IPS DF 6.9 (cell line): ENCODE results near the gene CARS1.

Experiments used
- DNase-seq: peaks from one replicate; pipeline ENCODE4 v3.0.0-alpha.2; 2013; ENCODE audit warnings: low read depth, low spot score
- H3K27ac ChIP-seq: one replicate; pipeline ENCODE4 v1.5.1; 2013; ENCODE audit warnings: low read length, control low read depth
- H3K27me3 ChIP-seq: 2 replicates; pipeline ENCODE4 v1.6.1; 2013; ENCODE audit warnings: mild to moderate bottlenecking, low read length; ENCODE audit not compliant: control insufficient read depth, insufficient read depth
- H3K36me3 ChIP-seq: 2 replicates; pipeline ENCODE4 v1.6.1; 2013; ENCODE audit warnings: low read length; ENCODE audit not compliant: control insufficient read depth, insufficient read depth
- H3K4me1 ChIP-seq: 2 replicates; pipeline ENCODE4 v1.6.1; 2013; ENCODE audit warnings: low read length; ENCODE audit not compliant: control insufficient read depth, insufficient read depth
- H3K4me3 ChIP-seq: 2 replicates; pipeline ENCODE4 v1.5.1; 2013; ENCODE audit warnings: mild to moderate bottlenecking, low read length
- H3K9me3 ChIP-seq: 2 replicates; pipeline ENCODE4 v1.6.1; 2013; ENCODE audit warnings: low read length, inconsistent platforms; ENCODE audit not compliant: control insufficient read depth, insufficient read depth
- WGBS: extraction: QIAGEN DNeasy Blood & Tissue Kit; methylation state at CpG from one replicate; pipeline ENCODE4 v1.1.7; 2013; ENCODE audit warnings: mixed read lengths, missing lambda C conversion rate; ENCODE audit not compliant: insufficient read length, insufficient coverage; 5-methylcytosine and 5-hydroxymethylcytosine counted together

Gene CARS1

DNA sequence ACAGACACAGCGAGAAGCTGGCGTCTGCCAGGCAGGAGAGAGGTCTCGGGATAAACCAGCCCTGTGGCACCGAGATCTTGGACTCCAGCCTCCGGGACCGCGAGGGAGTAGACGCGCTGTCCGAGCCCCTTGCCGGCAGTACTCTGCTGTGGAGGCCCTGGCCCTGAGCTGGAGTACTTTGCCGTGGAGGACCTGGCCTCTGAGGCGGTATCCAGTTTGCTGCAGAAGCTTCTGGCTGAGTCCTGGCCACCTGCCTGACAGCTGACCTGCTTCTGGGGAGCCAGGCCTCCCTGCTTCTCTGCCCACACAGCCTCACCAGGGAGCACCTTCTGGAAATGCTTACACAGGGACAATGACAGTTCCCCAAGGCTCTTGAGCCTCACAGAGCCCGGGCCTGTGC, 31.6 kb upstream of the CARS1 start:
- Histone ChIP-seq H3K36me3 (no peaks in the 10 kb centered on the region), H3K4me3 (no peak overlapping the region), H3K27me3 (no peaks in the 10 kb centered on the region), H3K9me3 (no peaks in the 10 kb centered on the region), H3K27ac (no peak overlapping the region), H3K4me1 (peaks cover 10% of the 10 kb centered on the region)
- no peak for DNase-seq
- no CpG with 5 or more reads among the region's 14 CpGs for WGBS

DNA sequence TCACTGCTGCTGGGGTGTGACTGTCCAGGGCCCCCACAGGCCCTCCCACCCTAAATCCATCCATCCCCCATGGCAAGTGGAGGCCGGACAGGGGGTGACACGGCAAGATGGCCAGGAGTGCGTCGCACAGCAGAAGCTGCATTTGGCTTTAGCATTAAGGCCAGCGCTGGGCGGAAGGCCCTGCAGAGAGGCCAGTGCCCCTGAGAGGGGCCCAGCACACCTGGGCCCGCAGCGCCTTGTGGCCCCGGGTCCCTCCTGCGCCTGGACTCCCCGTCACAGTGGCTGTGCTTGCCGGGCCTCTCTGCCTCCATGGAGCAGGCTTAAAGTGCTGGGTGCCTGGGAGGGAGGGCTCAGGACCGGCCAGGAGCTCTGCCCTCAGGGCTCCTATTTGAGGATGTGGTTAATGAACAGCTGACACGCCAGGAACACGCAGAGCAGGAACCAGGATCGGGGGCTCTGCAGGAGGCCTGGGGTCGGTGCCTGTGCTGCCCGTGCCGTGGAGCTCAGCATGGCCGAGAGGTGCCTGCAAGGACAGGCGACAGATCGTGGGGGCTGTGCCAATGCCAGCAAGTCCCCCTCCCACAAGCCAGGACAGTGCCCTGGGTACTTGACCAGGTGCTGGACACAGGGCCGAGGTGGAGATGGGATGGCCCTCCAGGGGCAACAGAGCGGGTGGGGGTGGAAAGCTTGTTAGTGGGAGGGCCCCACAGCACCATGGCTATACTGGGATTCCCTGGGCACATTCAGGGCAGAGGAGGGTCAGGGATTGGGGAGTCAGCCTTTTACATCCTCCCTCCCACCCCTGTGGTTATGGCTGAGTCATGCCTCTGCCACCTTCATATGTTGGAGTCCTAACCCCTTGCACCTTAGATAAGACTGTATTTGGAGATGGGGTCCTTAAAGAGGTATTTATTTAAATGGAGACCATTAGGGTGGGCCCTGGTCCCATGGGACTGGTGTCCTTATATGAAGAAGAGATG, 30.9 kb upstream of the CARS1 start:
- Histone ChIP-seq H3K9me3 (no peaks in the 10 kb centered on the region), H3K4me3 (no peak overlapping the region), H3K27me3 (no peaks in the 10 kb centered on the region), H3K27ac (no peak overlapping the region), H3K4me1 (peaks cover 8% of the 10 kb centered on the region), H3K36me3 (no peaks in the 10 kb centered on the region)
- DNase-seq, result no peak
- WGBS, result no CpG with 5 or more reads among the region's 24 CpGs

- Histone ChIP-seq H3K27ac (no peak overlapping the region), H3K9me3 (no peaks in the 10 kb centered on the region), H3K27me3 (no peaks in the 10 kb centered on the region), H3K36me3 (no peaks in the 10 kb centered on the region), H3K4me3 (no peak overlapping the region), H3K4me1 (peaks cover 8% of the 10 kb centered on the region)
- no CpG with 5 or more reads among the region's 11 CpGs for WGBS
- no peak for DNase-seq
These were observed 30.1 kb upstream of the CARS1 start for GRCh38 chr11:3087373-3087772.

DNA sequence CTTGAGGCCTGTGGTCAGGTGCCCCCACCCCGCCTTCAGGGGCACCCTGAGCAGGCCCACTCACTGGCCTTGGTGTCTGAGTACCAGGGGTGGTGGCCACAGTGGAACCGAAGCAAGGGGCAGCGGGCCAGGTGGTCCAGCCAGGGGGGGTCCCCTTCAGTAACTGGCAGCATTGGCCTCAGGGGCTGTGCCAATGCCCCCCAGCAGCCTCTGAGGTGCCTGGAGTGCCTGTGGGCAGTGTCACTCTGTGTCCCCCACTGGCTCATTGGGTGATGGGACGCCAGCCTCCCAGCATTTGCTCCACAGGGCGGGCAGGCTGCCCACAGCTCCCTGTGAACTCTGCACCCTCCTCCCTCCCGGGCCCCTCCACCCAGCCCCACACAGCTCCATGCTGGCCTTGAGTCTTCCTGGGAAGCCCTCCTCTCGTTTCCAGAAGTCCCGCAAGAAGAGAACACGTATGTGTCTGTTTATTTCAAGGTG, 29.5 kb upstream of the CARS1 start:
- Histone ChIP-seq H3K36me3 (no peaks in the 10 kb centered on the region), H3K4me1 (peaks cover 5% of the 10 kb centered on the region), H3K4me3 (no peak overlapping the region), H3K27ac (no peak overlapping the region), H3K9me3 (no peaks in the 10 kb centered on the region), H3K27me3 (no peaks in the 10 kb centered on the region)
- no CpG with 5 or more reads among the region's 9 CpGs for WGBS
- no peak for DNase-seq

DNA sequence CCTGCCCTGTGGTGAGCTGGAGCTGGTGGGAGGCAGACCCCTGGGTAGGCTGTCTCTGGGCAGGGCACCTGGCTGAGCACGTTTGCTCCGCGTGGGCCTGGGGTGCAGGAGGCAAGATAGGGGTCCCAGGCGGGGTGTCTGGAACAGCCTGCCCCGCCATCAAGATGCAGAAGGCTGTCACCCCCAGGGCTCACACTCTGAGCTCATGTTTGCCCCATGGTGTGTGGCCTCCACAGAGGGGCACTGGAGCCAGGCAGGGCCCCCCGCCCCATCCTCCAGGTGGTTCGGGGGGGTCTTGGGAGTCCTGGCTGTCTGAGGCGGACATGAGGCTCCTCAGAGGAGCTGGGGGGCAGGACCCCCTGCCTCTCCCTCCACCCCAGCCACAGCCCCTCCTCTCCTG, 28.9 kb upstream of the CARS1 start:
- no peaks in the 10 kb centered on the region for H3K9me3 ChIP-seq
- DNase-seq, result no peak
- no peaks in the 10 kb centered on the region for H3K36me3 ChIP-seq
- H3K27ac ChIP-seq, result no peak overlapping the region
- H3K27me3 ChIP-seq, result no peaks in the 10 kb centered on the region
- no peak overlapping the region for H3K4me3 ChIP-seq
- H3K4me1 ChIP-seq, result no peaks in the 10 kb centered on the region; the same call in 1 of the 2 replicates
- no CpG with 5 or more reads among the region's 8 CpGs for WGBS

DNA sequence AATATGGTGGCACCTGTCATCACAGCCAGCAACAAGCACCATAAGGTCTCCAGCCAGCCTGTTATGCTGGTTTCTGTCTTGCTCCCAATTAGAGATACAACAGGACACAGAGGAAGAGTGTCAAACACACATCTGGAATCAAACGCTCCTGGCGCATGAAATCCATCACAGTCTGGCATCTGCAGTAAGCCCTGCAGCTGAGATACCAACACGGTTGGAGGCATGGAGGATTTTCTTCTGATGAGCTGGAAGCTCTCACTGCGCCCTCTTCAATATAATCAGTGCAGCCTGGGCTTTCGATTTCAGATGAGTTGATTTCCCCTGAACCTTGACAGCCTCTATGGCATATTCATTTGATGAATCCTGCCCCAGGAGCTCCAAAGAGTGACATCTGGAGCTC, 27.8 kb upstream of the CARS1 start:
- whole genome bisulfite sequencing, result no CpG with 5 or more reads among the region's 5 CpGs
- Histone ChIP-seq H3K27ac (no peak overlapping the region), H3K4me1 (no peaks in the 10 kb centered on the region), H3K4me3 (no peak overlapping the region), H3K36me3 (no peaks in the 10 kb centered on the region), H3K9me3 (no peaks in the 10 kb centered on the region), H3K27me3 (no peaks in the 10 kb centered on the region)
- DNase-seq, result no peak

DNA sequence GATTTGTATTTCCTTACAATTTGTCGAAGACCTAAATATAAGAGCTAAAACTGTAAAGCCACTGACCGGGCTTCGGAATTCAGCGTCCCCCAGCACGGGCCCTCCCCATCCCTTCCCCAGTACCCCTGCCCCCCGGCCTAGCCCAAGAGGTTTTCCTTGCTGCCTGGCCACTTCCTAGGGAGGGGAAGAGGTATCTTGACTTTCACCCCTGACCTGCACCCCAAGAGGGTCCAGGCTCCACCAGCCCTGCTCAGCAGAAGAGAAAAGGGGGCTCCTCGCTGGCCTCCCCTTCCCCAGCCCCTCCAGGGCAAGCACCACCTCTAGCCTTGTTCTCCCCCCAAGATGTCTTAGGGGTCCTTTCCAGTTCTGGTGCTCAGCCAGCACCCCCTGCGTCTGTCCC, 26.1 kb upstream of the CARS1 start:
- no peak overlapping the region for H3K27ac ChIP-seq
- no peak for DNase-seq
- no peak overlapping the region for H3K4me3 ChIP-seq
- no peaks in the 10 kb centered on the region for H3K4me1 ChIP-seq
- no peaks in the 10 kb centered on the region for H3K36me3 ChIP-seq
- H3K27me3 ChIP-seq, result no peaks in the 10 kb centered on the region
- no peaks in the 10 kb centered on the region for H3K9me3 ChIP-seq
- no CpG with 5 or more reads among the region's 8 CpGs for WGBS

DNA sequence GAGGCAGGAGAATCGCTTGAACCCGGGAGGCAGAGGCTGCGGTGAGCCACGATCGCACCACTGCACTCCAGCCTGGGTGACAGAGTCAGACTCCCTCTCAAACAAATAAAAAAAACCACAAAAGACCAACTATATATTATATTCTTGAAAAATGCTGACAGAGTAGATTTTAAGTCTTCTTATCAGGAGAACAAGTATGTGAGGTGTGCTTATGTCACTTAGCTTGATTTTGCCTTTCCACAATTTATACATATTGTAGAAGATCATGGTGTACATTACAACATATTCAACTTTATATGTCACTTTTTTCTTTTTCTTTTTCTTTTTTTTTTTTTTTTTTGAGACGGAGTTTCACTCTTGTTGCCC, 24.1 kb upstream of the CARS1 start:
- no peaks in the 10 kb centered on the region for H3K4me1 ChIP-seq
- no peaks in the 10 kb centered on the region for H3K36me3 ChIP-seq
- no peak for DNase-seq
- H3K4me3 ChIP-seq, result no peak overlapping the region
- H3K27ac ChIP-seq, result no peak overlapping the region
- no CpG with 5 or more reads among the region's 6 CpGs for WGBS
- no peaks in the 10 kb centered on the region for H3K27me3 ChIP-seq
- H3K9me3 ChIP-seq, result no peaks in the 10 kb centered on the region

- H3K4me1 ChIP-seq, result no peaks in the 10 kb centered on the region
- H3K4me3 ChIP-seq, result no peak overlapping the region
- no peak overlapping the region for H3K27ac ChIP-seq
- H3K9me3 ChIP-seq, result no peaks in the 10 kb centered on the region
- WGBS, result no CpG with 5 or more reads among the region's 13 CpGs
- no peak for DNase-seq
- H3K36me3 ChIP-seq, result no peaks in the 10 kb centered on the region
- H3K27me3 ChIP-seq, result no peaks in the 10 kb centered on the region
These were observed 23.6 kb upstream of the CARS1 start for GRCh38 chr11:3080733-3081385.

GRCh38 chr11:3080104-3080503, 22.9 kb upstream of the CARS1 start:
- Histone ChIP-seq H3K4me3 (no peak overlapping the region), H3K9me3 (no peaks in the 10 kb centered on the region), H3K4me1 (no peaks in the 10 kb centered on the region), H3K27ac (no peak overlapping the region), H3K36me3 (no peaks in the 10 kb centered on the region), H3K27me3 (no peaks in the 10 kb centered on the region)
- WGBS, result no CpG with 5 or more reads among the region's 1 CpG
- DNase-seq, result no peak
